HEK293T (cell line): Measurements from ENCODE around the gene ECI2.

Experiments used
- ARNT ChIP-seq: fragments of 450-650 bp; IDR thresholded peaks from 2 replicates; pipeline ENCODE4 v1.6.1; 2017; ENCODE audit warnings: mild to moderate bottlenecking
- BHLHE40 ChIP-seq: fragments of 450-650 bp; IDR thresholded peaks from 2 replicates; pipeline ENCODE4 v1.6.1; 2016; ENCODE audit warnings: mild to moderate bottlenecking, moderate library complexity, borderline replicate concordance
- CTBP1 ChIP-seq: fragments of 450-650 bp; IDR thresholded peaks from 2 replicates; pipeline ENCODE4 v1.6.1; 2016; ENCODE audit warnings: borderline replicate concordance
- ELF4 ChIP-seq: fragments of 450-650 bp; IDR thresholded peaks from 2 replicates; pipeline ENCODE4 v1.6.1; 2017; ENCODE audit warnings: antibody characterized with exemption
- FOXA1 ChIP-seq: fragments of 450-650 bp; IDR thresholded peaks from 2 replicates; pipeline ENCODE4 v1.6.1; 2016; ENCODE audit warnings: mild to moderate bottlenecking
- FOXK2 ChIP-seq: fragments of 450-650 bp; IDR thresholded peaks from 2 replicates; pipeline ENCODE4 v1.6.1; 2016; ENCODE audit warnings: mild to moderate bottlenecking
- FOXM1 ChIP-seq: fragments of 450-650 bp; IDR thresholded peaks from 2 replicates; pipeline ENCODE4 v1.6.1; 2017; ENCODE audit warnings: mild to moderate bottlenecking, borderline replicate concordance
- LEF1 ChIP-seq: fragments of 450-650 bp; IDR thresholded peaks from 2 replicates; pipeline ENCODE4 v1.6.1; 2017; ENCODE audit warnings: mild to moderate bottlenecking, borderline replicate concordance
- NFRKB ChIP-seq: fragments of 450-650 bp; IDR thresholded peaks from 2 replicates; pipeline ENCODE4 v1.6.1; 2016; ENCODE audit warnings: mild to moderate bottlenecking, moderate library complexity
- PKNOX1 ChIP-seq: fragments of 450-650 bp; IDR thresholded peaks from 2 replicates; pipeline ENCODE4 v1.6.1; 2016
- SP1 ChIP-seq: fragments of 450-650 bp; IDR thresholded peaks from 2 replicates; pipeline ENCODE4 v1.6.1; 2017
- SUZ12 ChIP-seq: fragments of 450-650 bp; IDR thresholded peaks from 2 replicates; pipeline ENCODE4 v1.6.1; 2016; ENCODE audit warnings: mild to moderate bottlenecking
- ZNF384 ChIP-seq: fragments of 450-650 bp; IDR thresholded peaks from 2 replicates; pipeline ENCODE4 v1.6.1; 2016

- TF ChIP-seq FOXK2: no peak
- no peak for TF ChIP-seq FOXM1
- no peak for TF ChIP-seq ARNT
- no peak for TF ChIP-seq SP1
- no peak for TF ChIP-seq FOXA1
- TF ChIP-seq NFRKB: no peak
- no peak for TF ChIP-seq BHLHE40
- no peak for TF ChIP-seq LEF1
- no peak for TF ChIP-seq ELF4
- no peak for TF ChIP-seq SUZ12
- peak; percentile 97 for TF ChIP-seq PKNOX1
- TF ChIP-seq CTBP1: no peak
- TF ChIP-seq ZNF384: no peak
Observed at GRCh38 chr6:4180652-4181255, 45.4 kb upstream of the ECI2 start.
